GM18868 (cell line): ENCODE results near the gene SLC1A1.
"Not testable (repeated sequence)": the region's sequence is repeated elsewhere in the genome, so short reads cannot be mapped to it uniquely, and the experiment has no call there.

Experiments
- ATAC-seq: cut with Tn5 transposase; IDR thresholded peaks from one replicate; pipeline ENCODE4 v1.9.1; 2021; ENCODE audit warnings: mild to moderate bottlenecking, moderate library complexity; ENCODE audit not compliant: unreplicated experiment

The SLC1A1 gene

GRCh38 chr9:4540425-4540824 is 50.2 kb downstream of the SLC1A1 start:
- ATAC-seq = no peak

GRCh38 chr9:4541281-4541680 is 51.0 kb downstream of the SLC1A1 start:
- no peak for ATAC-seq

- ATAC-seq = no peak
Measured at GRCh38 chr9:4541856-4542255, 51.6 kb downstream of the SLC1A1 start.

GRCh38 chr9:4544714-4545113 is 54.4 kb downstream of the SLC1A1 start:
- ATAC-seq = not testable (repeated sequence)

- ATAC-seq = no peak
Measured at GRCh38 chr9:4547016-4547415, 56.7 kb downstream of the SLC1A1 start.

- ATAC-seq = no peak
Measured at GRCh38 chr9:4548811-4549725, 58.8 kb downstream of the SLC1A1 start.

- no peak for ATAC-seq
Measured at GRCh38 chr9:4549751-4550295, 59.6 kb downstream of the SLC1A1 start.

- no peak for ATAC-seq
Measured at GRCh38 chr9:4550777-4551484, 60.7 kb downstream of the SLC1A1 start.

- ATAC-seq = no peak
Measured at GRCh38 chr9:4553951-4554381, 63.7 kb downstream of the SLC1A1 start.

- no peak for ATAC-seq
Measured at GRCh38 chr9:4555236-4555635, 65.0 kb downstream of the SLC1A1 start.

GRCh38 chr9:4558371-4558998 is 68.2 kb downstream of the SLC1A1 start:
- ATAC-seq = no peak

- peak; percentile 88 for ATAC-seq
Measured at GRCh38 chr9:4559261-4560182, 69.3 kb downstream of the SLC1A1 start.

- no peak for ATAC-seq
Measured at GRCh38 chr9:4563105-4563504, 72.8 kb downstream of the SLC1A1 start.

- no peak for ATAC-seq
Measured at GRCh38 chr9:4566806-4567205, 76.5 kb downstream of the SLC1A1 start.

GRCh38 chr9:4567601-4568000 is 77.3 kb downstream of the SLC1A1 start:
- ATAC-seq = no peak

- no peak for ATAC-seq
Measured at GRCh38 chr9:4569101-4569500, 78.8 kb downstream of the SLC1A1 start.

- no peak for ATAC-seq
Measured at GRCh38 chr9:4572184-4572826, 82.0 kb downstream of the SLC1A1 start.

GRCh38 chr9:4573176-4573575 is 82.9 kb downstream of the SLC1A1 start:
- ATAC-seq = no peak

- no peak for ATAC-seq
Measured at GRCh38 chr9:4573634-4574389, 83.5 kb downstream of the SLC1A1 start.
